HEK293 (cell line): ENCODE results near the gene APLP2.

Source experiments
- CTCF ChIA-PET: fragments of 350-600 bp; formaldehyde crosslinking; extraction: SDS; loops from one replicate; lab custom pipeline; 2021; ENCODE audit warnings: antibody characterized with exemption; lab: Yijun Ruan, JAX
- POLR2A ChIA-PET: fragments of 300-600 bp; formaldehyde crosslinking; extraction: SDS; loops from one replicate; lab custom pipeline; 2020; ENCODE audit warnings: antibody characterized with exemption, inconsistent platforms; lab: Yijun Ruan, JAX
- H3K27ac ChIP-seq: fragments of 200-500 bp; sonication (Bioruptor generic); 2 replicates; pipeline ENCODE4 v1.5.1; 2014; ENCODE audit warnings: low read depth, low read length, control low read depth, inconsistent platforms; ENCODE audit errors: extremely low read depth
- H3K36me3 ChIP-seq, 2 experiments: fragments of 200-500 bp in 1 of 2; sonication (Bioruptor generic) in 1 of 2; 1 replicate in 1 of 2; 2 replicates in 1 of 2; pipeline ENCODE4 v1.5.1; 2014 to 2017; ENCODE audit warnings: inconsistent platforms in 2 of 2, low read length in 2 of 2; ENCODE audit not compliant: control insufficient read depth in 2 of 2, insufficient read depth in 1 of 2
- H3K4me1 ChIP-seq: fragments of 200-500 bp; sonication (Bioruptor generic); 2 replicates; pipeline ENCODE4 v1.5.1; 2014; ENCODE audit warnings: mild to moderate bottlenecking, low read length, inconsistent platforms; ENCODE audit not compliant: control insufficient read depth, insufficient read depth
- H3K4me3 ChIP-seq: 2 replicates; pipeline ENCODE4 v1.5.1; 2011; ENCODE audit warnings: low read depth, mild to moderate bottlenecking, control low read depth, low read length, moderate library complexity
- H3K9me3 ChIP-seq: fragments of 200-500 bp; sonication (Bioruptor generic); 2 replicates; pipeline ENCODE4 v1.5.1; 2014; ENCODE audit warnings: low read depth, low read length, inconsistent platforms; ENCODE audit not compliant: control insufficient read depth, insufficient read depth
- KLF16 ChIP-seq: fragments of 450-650 bp; formaldehyde crosslinking; IDR thresholded peaks from 2 replicates; pipeline ENCODE4 v1.5.1; 2017; ENCODE audit warnings: missing biosample characterization, missing genetic modification characterization
- KLF7 ChIP-seq: fragments of 450-650 bp; formaldehyde crosslinking; IDR thresholded peaks from 2 replicates; pipeline ENCODE4 v1.5.1; 2016; ENCODE audit warnings: missing biosample characterization, missing genetic modification characterization, borderline replicate concordance
- KLF8 ChIP-seq: fragments of 450-650 bp; formaldehyde crosslinking; IDR thresholded peaks from 2 replicates; pipeline ENCODE4 v1.5.1; 2016; ENCODE audit warnings: missing biosample characterization, missing genetic modification characterization
- MEIS1 ChIP-seq: sonication (generic); formaldehyde crosslinking; IDR thresholded peaks from 2 replicates; pipeline ENCODE4 v1.8.1; 2022; ENCODE audit warnings: missing genetic modification reagents, mild to moderate bottlenecking, borderline replicate concordance
- YY1 ChIP-seq: fragments of 450-650 bp; formaldehyde crosslinking; IDR thresholded peaks from 2 replicates; pipeline ENCODE4 v1.5.1; 2018; ENCODE audit warnings: missing biosample characterization, missing genetic modification characterization
- ZNF138 ChIP-seq: fragments of 450-650 bp; formaldehyde crosslinking; IDR thresholded peaks from 2 replicates; pipeline ENCODE4 v1.5.1; 2016; ENCODE audit warnings: missing biosample characterization, missing genetic modification characterization, borderline replicate concordance
- ZNF223 ChIP-seq: fragments of 450-650 bp; formaldehyde crosslinking; IDR thresholded peaks from 2 replicates; pipeline ENCODE4 v1.5.1; 2016; ENCODE audit warnings: missing biosample characterization, missing genetic modification characterization
- ZNF302 ChIP-seq: fragments of 450-650 bp; formaldehyde crosslinking; IDR thresholded peaks from 2 replicates; pipeline ENCODE4 v1.5.1; 2016; ENCODE audit warnings: missing biosample characterization, missing genetic modification characterization, low read depth
- ZNF404 ChIP-seq: fragments of 450-650 bp; formaldehyde crosslinking; IDR thresholded peaks from 2 replicates; pipeline ENCODE4 v1.5.1; 2017; ENCODE audit warnings: missing biosample characterization, missing genetic modification characterization
- ZNF529 ChIP-seq: fragments of 450-650 bp; formaldehyde crosslinking; IDR thresholded peaks from 2 replicates; pipeline ENCODE4 v1.5.1; 2017; ENCODE audit warnings: missing genetic modification characterization, missing biosample characterization; ENCODE audit not compliant: insufficient replicate concordance
- ZNF560 ChIP-seq: fragments of 450-650 bp; formaldehyde crosslinking; IDR thresholded peaks from 2 replicates; pipeline ENCODE4 v1.5.1; 2017; ENCODE audit warnings: missing biosample characterization, missing genetic modification characterization, borderline replicate concordance
- ZNF610 ChIP-seq: fragments of 450-650 bp; formaldehyde crosslinking; IDR thresholded peaks from 2 replicates; pipeline ENCODE4 v1.5.1; 2016; ENCODE audit warnings: missing biosample characterization, missing genetic modification characterization, borderline replicate concordance
- ZNF626 ChIP-seq: fragments of 450-650 bp; sonication (Bioruptor Pico); formaldehyde crosslinking; IDR thresholded peaks from 2 replicates; pipeline ENCODE4 v1.5.1; 2018; ENCODE audit warnings: missing biosample characterization, missing genetic modification characterization, inconsistent platforms
- ZNF670 ChIP-seq: fragments of 450-650 bp; formaldehyde crosslinking; IDR thresholded peaks from 2 replicates; pipeline ENCODE4 v1.5.1; 2016; ENCODE audit warnings: missing biosample characterization, missing genetic modification characterization, low read depth
- ZNF707 ChIP-seq: fragments of 450-650 bp; formaldehyde crosslinking; IDR thresholded peaks from 2 replicates; pipeline ENCODE4 v1.5.1; 2016; ENCODE audit warnings: missing biosample characterization, missing genetic modification characterization
- ZNF785 ChIP-seq: fragments of 450-650 bp; formaldehyde crosslinking; IDR thresholded peaks from 2 replicates; pipeline ENCODE4 v1.5.1; 2016; ENCODE audit warnings: missing biosample characterization, missing genetic modification characterization
- TF ChIP-seq, protein P1 (sequence below): fragments of 450-650 bp; IDR thresholded peaks from 2 replicates; pipeline ENCODE4 v1.5.1; 2018; ENCODE audit warnings: missing biosample characterization, missing genetic modification characterization
- TF ChIP-seq, protein P2 (sequence below): fragments of 450-650 bp; formaldehyde crosslinking; IDR thresholded peaks from 2 replicates; pipeline ENCODE4 v1.5.1; 2016; ENCODE audit warnings: missing biosample characterization, missing genetic modification characterization
- TF ChIP-seq, protein P3 (sequence below): fragments of 450-650 bp; formaldehyde crosslinking; conservative IDR thresholded peaks from 2 replicates; pipeline ENCODE4 v1.5.1; 2016; ENCODE audit warnings: low read depth, missing biosample characterization, missing genetic modification characterization
- TF ChIP-seq, protein P4 (sequence below): fragments of 450-650 bp; formaldehyde crosslinking; IDR thresholded peaks from 2 replicates; pipeline ENCODE4 v1.5.1; 2016; ENCODE audit warnings: missing biosample characterization, missing genetic modification characterization, borderline replicate concordance
- TF ChIP-seq, protein P5 (sequence below): fragments of 450-650 bp; formaldehyde crosslinking; IDR thresholded peaks from 2 replicates; pipeline ENCODE4 v1.5.1; 2016; ENCODE audit warnings: missing biosample characterization, missing genetic modification characterization
- TF ChIP-seq, protein P6 (sequence below): fragments of 450-650 bp; formaldehyde crosslinking; IDR thresholded peaks from 2 replicates; pipeline ENCODE4 v1.5.1; 2016; ENCODE audit warnings: missing biosample characterization, missing genetic modification characterization, low read depth

APLP2 gene

DNA sequence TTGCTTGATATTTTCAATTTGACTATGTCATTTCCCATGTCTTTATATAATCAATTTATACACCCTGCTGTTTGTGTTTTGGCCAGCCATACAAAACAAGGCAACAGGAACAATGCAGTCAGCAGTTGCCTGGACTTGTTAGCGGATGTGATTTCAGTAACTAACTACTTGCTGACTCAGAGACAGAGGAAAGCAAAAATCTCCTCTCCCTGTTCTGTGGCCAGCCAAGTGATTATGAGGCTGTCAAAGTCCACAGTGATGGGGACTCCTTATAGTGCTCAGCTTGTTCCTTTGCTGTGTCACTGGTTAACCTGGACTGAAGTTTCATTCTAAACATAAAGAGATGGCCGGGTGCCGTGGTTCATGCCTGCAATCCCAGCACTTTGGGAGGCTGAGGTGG is 32.6 kb upstream of the APLP2 start:
- H3K4me1 ChIP-seq, result no peaks in the 10 kb centered on the region
- ChIA-PET POLR2A (no interaction called here), CTCF (no interaction called here)
- H3K9me3 ChIP-seq, result no peaks in the 10 kb centered on the region
- H3K27ac ChIP-seq, result no peak overlapping the region
- no peak overlapping the region for H3K4me3 ChIP-seq
- TF ChIP-seq ZNF707, result no peak
- no peak for TF ChIP-seq KLF7
- TF ChIP-seq, protein P1, sequence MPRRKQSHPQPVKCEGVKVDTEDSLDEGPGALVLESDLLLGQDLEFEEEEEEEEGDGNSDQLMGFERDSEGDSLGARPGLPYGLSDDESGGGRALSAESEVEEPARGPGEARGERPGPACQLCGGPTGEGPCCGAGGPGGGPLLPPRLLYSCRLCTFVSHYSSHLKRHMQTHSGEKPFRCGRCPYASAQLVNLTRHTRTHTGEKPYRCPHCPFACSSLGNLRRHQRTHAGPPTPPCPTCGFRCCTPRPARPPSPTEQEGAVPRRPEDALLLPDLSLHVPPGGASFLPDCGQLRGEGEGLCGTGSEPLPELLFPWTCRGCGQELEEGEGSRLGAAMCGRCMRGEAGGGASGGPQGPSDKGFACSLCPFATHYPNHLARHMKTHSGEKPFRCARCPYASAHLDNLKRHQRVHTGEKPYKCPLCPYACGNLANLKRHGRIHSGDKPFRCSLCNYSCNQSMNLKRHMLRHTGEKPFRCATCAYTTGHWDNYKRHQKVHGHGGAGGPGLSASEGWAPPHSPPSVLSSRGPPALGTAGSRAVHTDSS, result no peak
- TF ChIP-seq ZNF529, result no peak
- no peak for TF ChIP-seq ZNF138
- TF ChIP-seq KLF8, result no peak
- TF ChIP-seq ZNF670 (tag by site-specific recombination), result no peak
- no peak for TF ChIP-seq ZNF626 (tag by site-specific recombination)
- TF ChIP-seq ZNF223 (tag by site-specific recombination), result no peak
- TF ChIP-seq, protein P2, sequence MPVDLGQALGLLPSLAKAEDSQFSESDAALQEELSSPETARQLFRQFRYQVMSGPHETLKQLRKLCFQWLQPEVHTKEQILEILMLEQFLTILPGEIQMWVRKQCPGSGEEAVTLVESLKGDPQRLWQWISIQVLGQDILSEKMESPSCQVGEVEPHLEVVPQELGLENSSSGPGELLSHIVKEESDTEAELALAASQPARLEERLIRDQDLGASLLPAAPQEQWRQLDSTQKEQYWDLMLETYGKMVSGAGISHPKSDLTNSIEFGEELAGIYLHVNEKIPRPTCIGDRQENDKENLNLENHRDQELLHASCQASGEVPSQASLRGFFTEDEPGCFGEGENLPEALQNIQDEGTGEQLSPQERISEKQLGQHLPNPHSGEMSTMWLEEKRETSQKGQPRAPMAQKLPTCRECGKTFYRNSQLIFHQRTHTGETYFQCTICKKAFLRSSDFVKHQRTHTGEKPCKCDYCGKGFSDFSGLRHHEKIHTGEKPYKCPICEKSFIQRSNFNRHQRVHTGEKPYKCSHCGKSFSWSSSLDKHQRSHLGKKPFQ (tag by site-specific recombination), result no peak
- TF ChIP-seq ZNF302 (tag by site-specific recombination), result no peak
- no peak for TF ChIP-seq ZNF404 (tag by site-specific recombination)
- no peak for TF ChIP-seq YY1 (tag by site-specific recombination)
- TF ChIP-seq, protein P3, sequence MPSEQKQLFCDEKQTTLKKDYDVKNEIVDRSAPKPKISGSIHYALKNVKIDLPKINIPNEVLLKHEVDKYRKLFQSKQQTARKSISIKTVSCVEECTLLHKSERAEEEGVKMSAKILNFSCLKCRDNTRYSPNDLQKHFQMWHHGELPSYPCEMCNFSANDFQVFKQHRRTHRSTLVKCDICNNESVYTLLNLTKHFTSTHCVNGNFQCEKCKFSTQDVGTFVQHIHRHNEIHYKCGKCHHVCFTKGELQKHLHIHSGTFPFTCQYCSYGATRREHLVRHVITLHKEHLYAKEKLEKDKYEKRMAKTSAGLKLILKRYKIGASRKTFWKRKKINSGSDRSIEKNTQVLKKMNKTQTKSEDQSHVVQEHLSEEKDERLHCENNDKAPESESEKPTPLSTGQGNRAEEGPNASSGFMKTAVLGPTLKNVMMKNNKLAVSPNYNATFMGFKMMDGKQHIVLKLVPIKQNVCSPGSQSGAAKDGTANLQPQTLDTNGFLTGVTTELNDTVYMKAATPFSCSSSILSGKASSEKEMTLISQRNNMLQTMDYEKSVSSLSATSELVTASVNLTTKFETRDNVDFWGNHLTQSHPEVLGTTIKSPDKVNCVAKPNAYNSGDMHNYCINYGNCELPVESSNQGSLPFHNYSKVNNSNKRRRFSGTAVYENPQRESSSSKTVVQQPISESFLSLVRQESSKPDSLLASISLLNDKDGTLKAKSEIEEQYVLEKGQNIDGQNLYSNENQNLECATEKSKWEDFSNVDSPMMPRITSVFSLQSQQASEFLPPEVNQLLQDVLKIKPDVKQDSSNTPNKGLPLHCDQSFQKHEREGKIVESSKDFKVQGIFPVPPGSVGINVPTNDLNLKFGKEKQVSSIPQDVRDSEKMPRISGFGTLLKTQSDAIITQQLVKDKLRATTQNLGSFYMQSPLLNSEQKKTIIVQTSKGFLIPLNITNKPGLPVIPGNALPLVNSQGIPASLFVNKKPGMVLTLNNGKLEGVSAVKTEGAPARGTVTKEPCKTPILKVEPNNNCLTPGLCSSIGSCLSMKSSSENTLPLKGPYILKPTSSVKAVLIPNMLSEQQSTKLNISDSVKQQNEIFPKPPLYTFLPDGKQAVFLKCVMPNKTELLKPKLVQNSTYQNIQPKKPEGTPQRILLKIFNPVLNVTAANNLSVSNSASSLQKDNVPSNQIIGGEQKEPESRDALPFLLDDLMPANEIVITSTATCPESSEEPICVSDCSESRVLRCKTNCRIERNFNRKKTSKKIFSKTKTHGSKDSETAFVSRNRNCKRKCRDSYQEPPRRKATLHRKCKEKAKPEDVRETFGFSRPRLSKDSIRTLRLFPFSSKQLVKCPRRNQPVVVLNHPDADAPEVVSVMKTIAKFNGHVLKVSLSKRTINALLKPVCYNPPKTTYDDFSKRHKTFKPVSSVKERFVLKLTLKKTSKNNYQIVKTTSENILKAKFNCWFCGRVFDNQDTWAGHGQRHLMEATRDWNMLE (tag by site-specific recombination), result no peak
- no peak for TF ChIP-seq ZNF560 (tag by site-specific recombination)
- H3K36me3 ChIP-seq, result no peaks in the 10 kb centered on the region

DNA sequence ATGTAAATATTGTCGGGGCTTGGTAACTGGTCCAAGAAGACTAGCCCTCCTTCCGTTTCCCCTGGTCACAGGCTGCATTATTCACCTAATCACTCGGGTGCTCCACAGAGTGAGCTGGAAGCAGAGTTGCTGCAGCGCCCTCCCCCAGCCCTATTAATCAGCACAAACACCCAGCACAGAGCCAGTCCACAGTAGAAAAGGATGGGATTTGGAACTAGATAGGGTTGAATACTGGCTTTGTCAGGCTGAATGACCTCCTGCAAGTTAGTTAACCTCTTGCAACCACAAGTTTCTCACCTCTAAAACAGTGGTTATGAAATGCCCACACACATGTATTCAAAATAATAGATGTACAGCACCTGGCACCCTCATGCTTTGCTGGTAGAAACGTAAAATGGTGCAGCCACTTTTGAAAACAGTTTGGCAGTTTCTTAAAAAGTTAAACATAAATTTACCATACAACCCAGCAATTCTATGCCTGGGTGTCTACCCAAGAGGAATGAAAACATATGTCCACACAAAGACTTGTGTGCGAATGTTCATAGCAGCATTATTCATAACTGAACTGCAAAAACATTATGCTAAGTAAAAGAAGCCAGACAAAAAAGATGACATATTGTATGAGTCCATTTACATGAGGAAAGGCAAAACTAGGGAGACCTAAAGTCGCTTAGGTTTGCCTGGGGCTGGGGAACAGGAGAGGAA is 31.7 kb upstream of the APLP2 start:
- ChIA-PET CTCF (interaction anchor here (0.6 kb wide), 1 partner anchor 46 kb away, joined by 3 read pairs; no protein-coding TSS in a partner anchor), POLR2A (no interaction called here)
- H3K4me3 ChIP-seq, result no peak overlapping the region
- H3K4me1 ChIP-seq, result no peaks in the 10 kb centered on the region
- no peak overlapping the region for H3K27ac ChIP-seq
- H3K9me3 ChIP-seq, result no peaks in the 10 kb centered on the region
- H3K36me3 ChIP-seq, result no peaks in the 10 kb centered on the region
- TF ChIP-seq ZNF785 (tag by site-specific recombination) (no peak), MEIS1 (no peak), KLF16 (tag by site-specific recombination) (no peak), ZNF610 (tag by site-specific recombination) (no peak)
- TF ChIP-seq, protein P4, sequence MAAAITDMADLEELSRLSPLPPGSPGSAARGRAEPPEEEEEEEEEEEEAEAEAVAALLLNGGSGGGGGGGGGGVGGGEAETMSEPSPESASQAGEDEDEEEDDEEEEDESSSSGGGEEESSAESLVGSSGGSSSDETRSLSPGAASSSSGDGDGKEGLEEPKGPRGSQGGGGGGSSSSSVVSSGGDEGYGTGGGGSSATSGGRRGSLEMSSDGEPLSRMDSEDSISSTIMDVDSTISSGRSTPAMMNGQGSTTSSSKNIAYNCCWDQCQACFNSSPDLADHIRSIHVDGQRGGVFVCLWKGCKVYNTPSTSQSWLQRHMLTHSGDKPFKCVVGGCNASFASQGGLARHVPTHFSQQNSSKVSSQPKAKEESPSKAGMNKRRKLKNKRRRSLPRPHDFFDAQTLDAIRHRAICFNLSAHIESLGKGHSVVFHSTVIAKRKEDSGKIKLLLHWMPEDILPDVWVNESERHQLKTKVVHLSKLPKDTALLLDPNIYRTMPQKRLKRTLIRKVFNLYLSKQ (tag by site-specific recombination), result no peak
- TF ChIP-seq, protein P5, sequence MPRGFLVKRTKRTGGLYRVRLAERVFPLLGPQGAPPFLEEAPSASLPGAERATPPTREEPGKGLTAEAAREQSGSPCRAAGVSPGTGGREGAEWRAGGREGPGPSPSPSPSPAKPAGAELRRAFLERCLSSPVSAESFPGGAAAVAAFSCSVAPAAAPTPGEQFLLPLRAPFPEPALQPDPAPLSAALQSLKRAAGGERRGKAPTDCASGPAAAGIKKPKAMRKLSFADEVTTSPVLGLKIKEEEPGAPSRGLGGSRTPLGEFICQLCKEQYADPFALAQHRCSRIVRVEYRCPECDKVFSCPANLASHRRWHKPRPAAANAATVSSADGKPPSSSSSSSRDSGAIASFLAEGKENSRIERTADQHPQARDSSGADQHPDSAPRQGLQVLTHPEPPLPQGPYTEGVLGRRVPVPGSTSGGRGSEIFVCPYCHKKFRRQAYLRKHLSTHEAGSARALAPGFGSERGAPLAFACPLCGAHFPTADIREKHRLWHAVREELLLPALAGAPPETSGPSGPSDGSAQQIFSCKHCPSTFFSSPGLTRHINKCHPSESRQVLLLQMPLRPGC (tag by site-specific recombination), result no peak
- TF ChIP-seq, protein P6, sequence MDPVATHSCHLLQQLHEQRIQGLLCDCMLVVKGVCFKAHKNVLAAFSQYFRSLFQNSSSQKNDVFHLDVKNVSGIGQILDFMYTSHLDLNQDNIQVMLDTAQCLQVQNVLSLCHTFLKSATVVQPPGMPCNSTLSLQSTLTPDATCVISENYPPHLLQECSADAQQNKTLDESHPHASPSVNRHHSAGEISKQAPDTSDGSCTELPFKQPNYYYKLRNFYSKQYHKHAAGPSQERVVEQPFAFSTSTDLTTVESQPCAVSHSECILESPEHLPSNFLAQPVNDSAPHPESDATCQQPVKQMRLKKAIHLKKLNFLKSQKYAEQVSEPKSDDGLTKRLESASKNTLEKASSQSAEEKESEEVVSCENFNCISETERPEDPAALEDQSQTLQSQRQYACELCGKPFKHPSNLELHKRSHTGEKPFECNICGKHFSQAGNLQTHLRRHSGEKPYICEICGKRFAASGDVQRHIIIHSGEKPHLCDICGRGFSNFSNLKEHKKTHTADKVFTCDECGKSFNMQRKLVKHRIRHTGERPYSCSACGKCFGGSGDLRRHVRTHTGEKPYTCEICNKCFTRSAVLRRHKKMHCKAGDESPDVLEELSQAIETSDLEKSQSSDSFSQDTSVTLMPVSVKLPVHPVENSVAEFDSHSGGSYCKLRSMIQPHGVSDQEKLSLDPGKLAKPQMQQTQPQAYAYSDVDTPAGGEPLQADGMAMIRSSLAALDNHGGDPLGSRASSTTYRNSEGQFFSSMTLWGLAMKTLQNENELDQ (tag by site-specific recombination), result no peak
